ENCODE data around the gene MDM1.
A peak's percentile ranks its signal among the peaks of the same experiment; 100 is the strongest.

The MDM1 gene

DNA sequence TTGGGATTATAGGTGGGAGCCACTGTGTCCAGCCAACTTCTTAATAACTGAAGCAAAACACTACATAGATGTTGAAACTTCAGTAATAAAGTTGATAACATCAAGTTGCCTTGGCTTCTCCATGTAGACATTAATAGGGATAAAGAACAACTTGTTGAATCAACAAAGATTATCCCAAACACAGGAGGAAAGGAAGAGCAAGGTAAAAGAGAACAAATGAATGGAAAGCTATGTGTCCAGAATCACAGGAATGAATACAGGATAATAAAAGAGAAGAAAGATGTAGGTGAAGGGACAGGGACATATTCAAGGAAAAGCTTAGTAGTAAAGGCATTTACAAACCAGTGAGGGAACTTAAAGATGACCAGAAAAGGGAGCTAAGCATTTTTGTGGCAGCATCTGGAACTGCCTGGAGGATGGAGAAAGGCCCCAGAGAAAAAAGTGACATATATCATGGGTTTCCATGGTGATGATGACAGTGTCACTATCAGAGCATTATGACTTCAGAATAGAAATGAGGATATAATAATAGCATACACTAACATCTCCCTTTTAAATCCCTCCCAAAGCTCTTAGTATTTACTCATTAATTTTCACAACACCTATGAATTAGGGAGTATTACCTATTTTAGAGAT, 24.0 kb upstream of the MDM1 start:
- no peak for DNase-seq

- no peak for DNase-seq
Observed at GRCh38 chr12:68354977-68355541, 22.9 kb upstream of the MDM1 start.

- no peak for DNase-seq
Observed at GRCh38 chr12:68352067-68352466, 19.9 kb upstream of the MDM1 start.

DNA sequence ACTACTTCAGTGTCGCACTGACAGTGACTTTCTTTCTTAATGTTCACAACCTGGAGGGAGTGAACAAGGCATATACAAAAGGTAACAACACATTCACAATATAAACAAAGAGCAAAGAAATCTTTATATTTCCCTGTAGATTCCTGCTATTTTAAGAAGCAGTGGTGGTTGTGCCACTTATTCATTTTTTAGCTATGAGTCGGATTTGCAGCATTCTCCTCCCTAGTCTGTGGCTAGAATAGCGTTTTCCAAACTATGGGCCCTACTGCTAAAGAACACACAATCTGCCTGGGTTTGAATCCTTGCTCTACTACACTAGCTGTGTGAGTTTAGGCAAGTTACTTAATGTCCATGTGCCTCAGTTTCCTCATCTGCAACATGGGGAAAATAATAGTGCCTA, 18.6 kb upstream of the MDM1 start:
- DNase-seq, result no peak

DNA sequence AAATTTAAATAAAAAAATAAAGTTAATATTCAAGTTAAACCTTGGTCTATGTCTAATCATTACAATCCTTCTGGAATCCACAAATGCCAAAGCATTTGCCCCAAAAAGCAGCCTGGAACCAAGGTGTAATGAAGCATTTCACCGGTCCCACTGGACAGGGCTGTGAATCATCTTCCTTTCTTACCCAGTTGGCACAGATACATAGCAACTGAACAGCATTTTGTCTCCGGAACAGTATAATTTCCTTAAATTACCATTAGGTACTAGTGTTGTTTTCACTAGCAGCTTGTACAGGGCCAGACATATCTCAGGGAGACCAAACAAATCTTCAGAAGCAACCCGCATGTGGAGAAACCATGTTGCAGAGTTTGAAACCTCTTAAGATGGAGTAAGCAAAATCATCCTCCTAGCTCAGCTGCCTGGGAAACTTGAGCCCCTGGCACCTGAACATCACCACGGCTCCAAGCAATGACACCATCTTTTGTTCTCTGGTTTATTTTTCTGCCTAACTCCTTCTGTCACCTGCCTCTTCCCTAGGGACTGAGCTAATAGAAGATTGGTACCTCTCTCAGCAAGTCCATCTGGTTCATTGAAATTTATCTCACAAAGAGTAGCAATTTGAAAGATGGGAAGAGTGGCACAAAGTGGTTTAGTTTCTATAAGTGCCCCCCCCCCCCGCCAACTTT, 17.9 kb upstream of the MDM1 start:
- no peak for DNase-seq

- DNase-seq, result no peak
Observed at GRCh38 chr12:68349220-68349621, 17.1 kb upstream of the MDM1 start.

- no peak for DNase-seq
Observed at GRCh38 chr12:68348419-68348818, 16.3 kb upstream of the MDM1 start.

GRCh38 chr12:68345763-68346162, 13.6 kb upstream of the MDM1 start:
- no peak for DNase-seq

- DNase-seq, result no peak
Observed at GRCh38 chr12:68344126-68344525, 12.0 kb upstream of the MDM1 start.

- DNase-seq, result no peak
Observed at GRCh38 chr12:68342966-68343365, 10.8 kb upstream of the MDM1 start.

DNA sequence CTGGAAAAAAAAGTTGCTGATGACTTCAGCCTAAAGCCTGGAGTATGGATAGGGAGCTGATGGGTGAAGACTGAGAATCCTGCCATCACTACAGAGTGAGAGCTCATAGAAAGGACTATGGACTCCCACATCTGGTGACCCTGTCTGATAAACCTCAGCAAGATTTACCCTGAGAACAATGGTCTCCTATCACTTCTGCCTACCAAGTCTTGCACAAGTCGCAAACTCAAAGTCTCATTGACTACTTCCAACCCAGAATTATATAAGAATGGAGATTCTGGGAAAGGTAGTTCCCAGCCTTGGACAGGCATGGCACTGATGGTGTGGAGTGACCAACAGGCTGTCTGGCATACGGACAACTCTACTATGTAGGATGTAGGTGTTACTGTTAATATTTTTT, 9.7 kb upstream of the MDM1 start:
- no peak for DNase-seq

- DNase-seq, result no peak
Observed at GRCh38 chr12:68340404-68341270, 8.5 kb upstream of the MDM1 start.

DNA sequence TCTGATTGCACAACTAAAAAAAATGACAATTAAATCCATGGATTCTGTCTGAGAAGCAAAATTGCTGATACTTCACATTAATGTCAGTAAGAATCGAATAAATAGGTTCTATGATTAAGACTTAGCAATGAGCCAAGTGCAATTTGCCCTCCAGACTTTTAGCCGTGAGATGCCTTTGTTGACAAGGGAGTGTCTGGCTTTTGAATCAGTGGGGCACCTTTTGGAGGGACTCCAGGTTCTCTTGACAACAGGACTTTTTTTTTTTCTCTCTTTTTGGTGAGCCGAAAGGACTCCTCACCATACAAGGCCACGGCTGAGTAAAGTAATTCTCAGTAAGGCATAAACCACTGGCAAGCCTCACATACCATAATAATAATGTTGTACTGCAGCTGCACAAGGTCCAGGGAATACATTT, 4.7 kb upstream of the MDM1 start:
- no peak for DNase-seq

DNA sequence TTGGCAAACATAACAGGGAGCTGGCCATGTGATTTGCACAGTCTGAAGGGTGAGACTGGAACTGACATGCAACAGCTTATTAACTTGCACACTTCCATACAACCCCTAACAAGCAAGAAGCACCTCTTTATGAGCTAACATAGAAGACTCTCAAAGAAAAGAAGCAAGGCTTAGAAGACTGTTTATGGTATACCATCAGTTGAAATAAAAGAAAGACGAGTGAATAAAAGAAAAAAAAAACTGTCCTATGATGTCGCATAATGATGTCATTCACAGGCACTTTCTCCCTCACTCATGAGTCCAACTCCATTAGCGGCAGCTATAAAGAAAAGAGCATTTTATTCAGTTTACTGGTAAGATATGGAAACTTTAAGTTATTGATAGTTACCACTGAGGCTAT, 3.3 kb upstream of the MDM1 start:
- no peak for DNase-seq

DNA sequence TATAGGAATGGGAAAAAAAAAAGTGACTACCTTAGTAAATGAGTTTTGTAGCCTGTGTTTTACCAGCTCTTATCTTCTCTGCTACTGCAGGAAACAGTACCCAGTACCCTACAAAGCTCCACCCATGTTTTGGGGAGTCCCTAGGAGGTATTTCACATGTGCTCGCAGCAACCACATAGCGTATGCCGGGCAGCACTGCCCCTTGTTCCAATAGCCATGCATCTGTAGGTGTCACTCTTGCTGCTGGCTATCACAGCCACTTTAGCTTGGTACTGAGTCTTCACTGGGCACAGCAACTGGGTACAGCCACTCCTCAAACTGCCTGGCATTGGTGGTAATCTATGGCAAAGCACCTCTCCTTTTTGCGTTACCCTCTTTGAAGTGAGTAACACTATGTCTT, 2.0 kb upstream of the MDM1 start:
- peak; percentile 20 for DNase-seq

GRCh38 chr12:68332728-68333630, 817 bp upstream of the MDM1 start:
- DNase-seq, result no peak

DNA sequence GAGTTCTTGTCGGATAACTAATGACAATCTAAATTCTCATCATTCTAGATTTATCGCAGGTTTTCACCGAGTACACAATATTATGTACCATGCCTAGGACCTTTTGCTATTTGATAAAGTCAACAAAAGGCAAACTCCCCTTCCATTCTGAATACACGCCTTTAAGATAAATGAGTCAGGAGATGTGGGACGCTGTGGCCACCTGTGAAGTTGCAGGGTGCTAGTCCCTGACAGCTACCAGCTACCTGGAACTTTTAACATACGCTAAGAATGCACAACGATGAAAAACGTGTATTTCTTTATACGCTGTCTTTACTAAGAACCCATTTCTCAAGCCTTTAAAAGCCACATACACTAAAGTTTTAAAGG, 678 bp downstream of the MDM1 start:
- no peak for DNase-seq

GRCh38 chr12:68327896-68328295, 4.3 kb downstream of the MDM1 start:
- no peak for DNase-seq

DNA sequence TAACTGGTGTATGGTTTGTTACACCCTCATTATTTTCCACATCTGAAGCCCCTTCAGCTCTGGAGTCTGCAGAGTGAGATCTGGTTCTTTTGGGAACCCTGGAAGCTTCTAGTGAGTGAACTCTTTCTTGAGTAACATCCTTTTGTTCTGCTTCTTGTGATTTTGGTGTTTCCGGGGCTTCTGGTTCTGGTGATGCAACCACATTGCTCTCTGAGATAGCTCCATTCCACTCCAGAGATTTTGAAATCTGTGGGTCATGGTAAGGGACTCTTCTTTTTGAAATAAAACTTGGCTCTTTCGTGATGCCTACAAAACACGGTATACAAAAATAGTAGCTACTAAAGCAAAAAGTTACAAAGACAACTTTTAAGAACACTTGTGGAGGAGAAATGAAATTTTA, 5.4 kb downstream of the MDM1 start:
- peak; percentile 78 for DNase-seq

DNA sequence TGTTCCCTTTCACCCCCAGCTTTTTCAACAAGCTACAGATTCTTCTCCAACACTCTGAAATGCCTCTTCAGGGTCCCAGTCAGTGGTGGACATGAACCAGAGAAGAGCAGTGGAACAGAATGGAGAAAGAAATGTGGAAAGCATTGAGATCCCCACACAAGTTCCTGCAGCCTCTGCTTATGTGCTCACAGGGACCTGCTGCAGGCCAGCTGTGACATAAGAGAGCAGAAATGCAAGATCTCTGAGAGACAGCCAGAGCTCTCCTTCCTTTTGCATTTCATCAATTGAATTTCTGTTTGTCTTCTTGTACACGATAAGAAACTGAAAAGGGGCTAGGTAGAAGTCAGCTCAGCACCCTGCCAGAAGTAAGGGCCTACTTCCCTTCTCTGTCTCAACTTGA, 6.2 kb downstream of the MDM1 start:
- DNase-seq, result no peak

- DNase-seq, result no peak
Observed at GRCh38 chr12:68324531-68324930, 7.6 kb downstream of the MDM1 start.

DNA sequence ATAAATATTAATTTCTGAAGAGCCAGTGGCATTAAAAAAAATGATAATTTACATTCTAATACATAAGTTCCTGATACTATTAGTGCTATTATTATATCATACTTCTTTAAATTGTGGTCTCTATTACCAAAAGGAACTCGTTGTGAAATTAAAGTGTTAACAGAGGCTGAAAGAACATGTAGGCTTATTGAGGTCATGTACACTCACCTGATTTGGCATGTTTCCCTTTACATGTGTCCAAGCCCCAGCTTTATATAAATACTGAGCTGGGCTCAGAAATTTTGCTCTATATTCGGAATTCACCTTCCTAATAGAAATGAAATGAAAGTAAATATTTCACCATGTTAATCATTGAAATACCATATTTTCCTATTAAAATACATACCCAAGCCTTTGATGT, 11.0 kb downstream of the MDM1 start:
- no peak for DNase-seq
